ENCODE results near the gene PTPRM.

DNA sequence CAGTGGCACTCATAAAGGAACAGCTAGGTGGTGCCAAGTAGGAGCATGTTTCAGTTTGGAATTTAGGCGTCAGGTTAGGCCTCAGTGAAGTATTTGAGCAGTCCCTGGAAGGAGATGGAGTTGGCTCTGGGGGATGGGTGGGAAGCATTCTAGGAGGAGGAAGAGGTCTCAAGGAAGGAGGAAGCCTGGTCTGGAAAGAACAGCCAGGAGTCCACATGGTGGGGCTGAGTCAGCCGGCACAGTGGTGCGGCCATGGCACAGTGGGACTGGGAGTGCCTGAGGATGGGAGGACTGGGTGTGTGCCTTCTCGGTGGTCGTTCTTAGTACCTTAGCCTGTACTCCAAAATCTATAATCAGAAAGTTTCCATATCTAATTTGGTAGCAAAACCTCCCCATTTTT, 373.3 kb downstream of the PTPRM start:
- TF ChIP-seq ZFP30 (CRISPR knock-in tag; IDR thresholded peaks at IDR 0.05) (no peak), PATZ1 (CRISPR knock-in tag; IDR thresholded peaks at IDR 0.05; ENCODE audit: borderline replicate concordance) (no peak), CSDC2 (CRISPR knock-in tag; IDR thresholded peaks at IDR 0.05) (no peak), BACH2 (CRISPR knock-in tag; IDR thresholded peaks at IDR 0.05; ENCODE audit: borderline replicate concordance) (no peak)

Data from SK-N-SH treated with all-trans-retinoic acid at 6 μM for 48 hours (cell line).